HG03139 (cell line): ENCODE data around the gene TOR4A.
A peak's percentile ranks its signal among the peaks of the same experiment; 100 is the strongest.

ENCODE experiments used
- ATAC-seq: cut with Tn5 transposase; IDR thresholded peaks from one replicate; pipeline ENCODE4 v1.9.1; 2021; ENCODE audit not compliant: unreplicated experiment

The TOR4A gene

GRCh38 chr9:137293482-137294090, 16.1 kb downstream of the TOR4A start:
- no peak for ATAC-seq

GRCh38 chr9:137294091-137294680, 16.7 kb downstream of the TOR4A start:
- ATAC-seq = no peak

DNA sequence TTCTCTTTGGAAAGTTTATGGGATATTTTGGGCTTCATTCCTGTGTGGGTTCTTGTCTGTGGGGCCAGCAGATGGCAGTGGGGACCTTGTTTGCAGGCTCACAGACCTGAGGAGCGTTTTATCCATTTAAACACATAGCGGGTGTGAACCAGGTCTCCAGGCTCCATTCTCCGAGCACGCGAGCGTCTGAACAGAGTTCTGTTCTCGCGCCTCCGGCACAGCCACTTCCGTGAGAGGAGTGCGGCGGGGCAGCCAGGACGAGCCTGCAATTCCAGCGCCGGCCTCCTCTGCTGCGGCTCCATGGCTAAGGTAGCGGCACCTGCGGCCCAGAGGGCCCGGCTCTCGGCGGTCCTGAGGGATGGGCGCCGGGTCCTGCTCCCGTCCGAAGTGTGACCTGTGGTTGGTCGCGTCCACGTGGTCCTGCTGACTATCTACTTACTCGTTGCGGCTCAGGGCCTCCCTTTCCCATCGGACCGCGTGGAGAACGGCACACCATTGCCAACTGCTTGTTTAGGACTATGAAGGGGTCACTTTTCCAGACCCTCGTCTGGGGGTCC, 17.2 kb downstream of the TOR4A start:
- no peak for ATAC-seq

- ATAC-seq = peak; percentile 56
Measured at GRCh38 chr9:137295238-137295811, 17.8 kb downstream of the TOR4A start.

DNA sequence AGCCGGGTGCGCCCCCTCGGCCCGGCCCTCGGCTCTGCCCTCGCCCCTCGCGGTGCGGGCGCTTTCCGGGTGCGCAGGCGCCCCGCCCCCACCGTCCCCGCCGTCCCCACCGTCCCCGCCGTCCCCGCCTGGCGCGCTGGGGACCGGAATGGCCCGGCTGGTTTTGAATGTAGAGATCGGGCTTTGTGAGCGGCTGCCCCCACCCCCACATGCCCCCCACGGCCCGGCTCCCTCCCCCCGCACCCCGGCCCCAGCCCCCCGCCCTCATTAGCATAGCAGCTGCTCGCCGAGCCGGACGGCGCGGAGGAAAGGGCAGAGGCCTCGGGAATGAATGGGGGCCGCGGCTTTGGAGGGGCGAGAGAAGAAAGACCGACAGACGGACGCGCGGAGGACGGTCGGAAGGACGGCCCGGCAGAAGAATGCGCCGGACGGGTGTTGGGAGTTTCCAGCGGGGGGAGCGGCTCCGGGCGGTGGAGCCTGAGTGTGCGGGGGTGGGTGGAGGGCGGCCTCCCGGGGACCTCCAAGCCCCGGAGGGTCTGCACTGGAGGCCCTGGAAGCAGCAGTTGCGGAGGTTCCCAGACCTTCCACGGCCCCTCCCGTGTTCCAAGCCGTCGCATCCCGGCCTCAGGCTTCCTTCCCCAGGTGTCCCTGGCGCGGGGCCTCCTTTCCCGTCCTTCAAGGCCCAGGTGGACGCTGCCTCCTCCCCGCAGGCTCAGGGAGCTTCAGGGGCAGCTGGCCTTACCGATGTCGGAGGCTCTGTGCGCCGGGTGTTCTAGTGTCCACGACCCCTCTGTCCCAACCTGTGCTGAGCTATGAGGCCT, 18.5 kb downstream of the TOR4A start:
- ATAC-seq = no peak

DNA sequence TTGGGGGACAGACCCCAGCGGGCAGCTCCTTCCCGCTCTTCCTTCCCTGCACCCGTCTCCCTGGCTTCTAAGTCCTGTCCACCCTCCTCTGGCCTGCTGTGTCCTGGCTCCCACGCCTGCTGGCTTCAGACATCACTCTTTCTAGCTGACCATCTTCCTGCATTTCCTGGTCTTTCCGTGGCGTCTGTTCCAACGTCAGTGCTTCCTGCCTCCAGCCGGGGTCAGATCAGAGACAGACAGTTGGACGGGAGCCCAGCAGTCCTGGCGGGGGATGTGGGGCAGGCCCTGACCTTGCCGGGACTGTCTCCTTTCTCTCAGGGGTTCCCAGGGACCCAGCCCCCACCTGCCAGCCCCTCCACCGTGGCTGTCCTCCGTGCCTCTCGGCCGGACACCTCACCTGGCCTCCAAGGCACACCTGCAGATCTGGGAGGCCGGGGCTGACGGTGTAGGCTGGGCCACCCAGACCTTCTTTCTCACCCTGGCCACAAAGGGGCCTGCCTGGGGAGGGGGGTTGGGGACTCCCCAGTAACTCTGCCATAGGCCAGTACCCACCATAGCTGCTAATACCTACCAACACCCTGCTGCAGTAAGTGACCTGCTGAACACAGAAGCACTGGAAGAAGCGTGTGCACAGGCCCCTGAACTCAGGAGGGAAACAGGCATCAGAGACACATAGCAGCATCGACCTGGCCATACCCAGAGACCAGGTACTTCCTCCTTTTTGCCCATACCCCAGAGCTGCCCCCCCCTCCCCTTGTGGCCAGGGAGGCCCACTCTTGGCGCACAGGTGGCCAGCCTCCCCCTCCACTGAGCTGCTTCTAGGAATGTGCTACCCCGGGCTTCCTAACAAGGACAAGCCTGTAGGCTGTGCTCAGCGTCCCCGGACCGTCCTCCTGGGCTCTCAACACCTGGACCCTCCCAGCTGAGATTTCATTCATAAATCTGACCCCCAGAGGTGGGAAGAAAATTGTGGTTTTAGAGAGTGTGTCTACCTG, 19.4 kb downstream of the TOR4A start:
- ATAC-seq = no peak

- no peak for ATAC-seq
Measured at GRCh38 chr9:137297966-137298365, 20.4 kb downstream of the TOR4A start.

DNA sequence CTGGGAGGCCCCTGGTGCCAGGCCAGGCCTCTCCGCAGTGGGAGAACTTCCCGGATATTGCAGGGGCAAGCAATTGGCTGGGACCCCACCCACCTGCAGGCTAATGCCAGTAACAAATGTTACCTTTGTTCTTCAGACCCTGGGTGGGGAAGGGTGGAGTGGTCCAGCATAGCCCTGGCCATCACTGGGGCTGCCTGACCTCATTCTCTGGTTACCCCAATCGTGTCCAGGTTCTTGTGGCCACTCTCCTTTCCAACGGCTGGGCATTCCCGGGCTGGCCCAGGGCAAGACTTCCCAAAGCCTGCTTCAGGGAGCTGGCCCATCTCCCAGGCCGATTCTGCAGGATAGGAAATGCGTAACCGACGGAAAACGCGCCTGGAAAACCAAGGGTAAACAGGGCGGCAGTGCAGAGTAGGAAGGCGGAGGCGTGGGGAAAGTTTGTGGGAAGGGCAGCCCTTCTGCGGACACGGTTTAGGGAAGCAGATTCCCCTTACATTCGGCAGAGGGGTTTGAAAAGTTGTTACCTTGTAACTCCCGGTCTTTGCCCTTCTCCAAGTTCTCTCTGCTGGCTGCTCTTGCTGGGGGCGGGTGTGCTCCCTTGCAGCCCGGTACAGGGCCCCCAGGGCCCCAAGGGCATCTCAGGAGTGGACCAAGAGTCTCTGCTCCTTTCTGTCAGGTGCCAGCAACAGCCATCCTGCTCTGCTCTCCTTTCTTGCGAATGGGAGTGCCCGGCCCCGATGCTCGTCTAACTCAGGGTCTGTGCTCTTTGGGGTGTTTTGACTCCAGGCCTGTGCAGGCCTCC, 21.1 kb downstream of the TOR4A start:
- ATAC-seq = no peak

GRCh38 chr9:137299203-137299565, 21.7 kb downstream of the TOR4A start:
- no peak for ATAC-seq

GRCh38 chr9:137299938-137300337, 22.4 kb downstream of the TOR4A start:
- no peak for ATAC-seq

DNA sequence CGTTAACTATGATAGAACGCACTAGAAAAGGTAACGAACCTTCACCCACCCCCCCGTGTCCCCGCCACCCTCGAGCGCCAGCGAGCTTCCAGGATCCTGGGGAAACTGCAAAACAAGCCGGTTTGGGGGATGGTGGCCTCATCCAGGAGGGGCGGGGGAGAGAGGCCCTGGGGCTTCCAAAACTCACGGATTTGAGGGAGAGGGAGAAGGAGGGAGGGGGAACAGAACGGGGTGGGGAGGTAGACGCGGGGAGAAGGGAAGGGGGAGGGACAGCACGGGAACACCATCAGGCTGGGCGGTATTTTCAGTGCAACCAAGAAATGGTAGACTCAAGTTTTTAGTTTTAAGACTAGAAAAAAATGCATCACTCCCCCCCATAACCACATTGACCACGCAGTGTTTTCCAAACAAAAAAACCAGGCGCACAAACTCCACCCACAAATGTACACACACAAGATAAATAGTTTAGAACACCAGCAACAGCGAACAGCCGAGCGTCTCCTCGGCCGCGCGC, 23.1 kb downstream of the TOR4A start:
- ATAC-seq = no peak

GRCh38 chr9:137301081-137301947, 23.8 kb downstream of the TOR4A start:
- ATAC-seq = peak; percentile 16

DNA sequence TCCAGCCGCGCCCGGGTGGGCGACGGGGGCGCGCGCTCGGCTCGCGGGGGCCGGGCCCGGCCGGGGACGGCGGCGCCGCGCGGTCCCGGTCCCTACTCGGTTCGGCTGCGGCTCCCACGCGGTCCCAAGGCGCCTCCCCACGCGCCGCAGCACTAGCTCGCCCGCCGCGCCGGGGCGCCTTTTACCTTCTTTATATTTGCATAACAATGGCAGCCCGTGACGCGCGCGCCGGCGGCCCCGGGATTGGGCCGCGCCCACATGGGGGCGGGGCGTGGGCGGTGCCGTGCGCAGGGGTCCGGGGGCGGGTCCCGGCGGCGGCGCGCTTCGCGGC, 24.6 kb downstream of the TOR4A start, which contains the start of gene NRARP:
Gene NRARP (minus strand): TSS at position 154 of the 331 bp plus-strand sequence. CDS start 343 bp downstream, outside the sequence.
- peak; percentile 64 for ATAC-seq

DNA sequence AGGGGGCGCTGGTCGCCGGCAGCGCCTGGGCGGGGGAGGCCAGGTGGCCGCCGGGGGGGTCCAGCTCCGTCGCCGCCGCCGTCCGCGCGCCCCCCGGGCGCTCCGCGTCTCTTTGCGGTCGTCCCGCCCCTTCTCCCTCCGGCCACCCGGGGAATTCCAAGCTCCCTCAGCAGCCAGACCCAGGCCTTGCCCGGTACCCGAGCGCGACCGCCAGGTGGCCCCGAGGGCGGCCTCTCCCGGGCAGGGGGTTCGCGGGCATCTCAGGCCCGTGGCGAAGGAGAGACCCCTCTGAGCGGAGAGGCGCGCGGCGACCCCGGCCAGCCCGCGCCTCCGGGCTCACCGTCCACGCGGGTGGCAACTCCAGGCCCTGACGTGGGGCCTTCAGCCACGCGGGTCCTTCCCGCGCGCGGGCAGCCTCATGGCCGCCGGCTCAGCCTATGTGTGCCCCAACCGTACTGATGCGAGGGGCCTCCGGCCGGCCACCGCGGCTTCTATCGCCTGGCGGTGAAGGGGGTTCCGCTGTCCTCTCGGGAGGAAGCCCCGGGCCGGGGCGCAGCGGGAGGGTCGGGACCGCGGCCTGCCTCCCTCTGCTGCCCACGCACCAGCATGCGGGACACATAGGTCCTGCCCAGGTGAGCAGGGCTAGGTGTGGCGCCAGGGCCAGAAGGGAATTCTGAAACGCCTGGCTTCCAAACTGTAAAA, 25.1 kb downstream of the TOR4A start:
- ATAC-seq = no peak

DNA sequence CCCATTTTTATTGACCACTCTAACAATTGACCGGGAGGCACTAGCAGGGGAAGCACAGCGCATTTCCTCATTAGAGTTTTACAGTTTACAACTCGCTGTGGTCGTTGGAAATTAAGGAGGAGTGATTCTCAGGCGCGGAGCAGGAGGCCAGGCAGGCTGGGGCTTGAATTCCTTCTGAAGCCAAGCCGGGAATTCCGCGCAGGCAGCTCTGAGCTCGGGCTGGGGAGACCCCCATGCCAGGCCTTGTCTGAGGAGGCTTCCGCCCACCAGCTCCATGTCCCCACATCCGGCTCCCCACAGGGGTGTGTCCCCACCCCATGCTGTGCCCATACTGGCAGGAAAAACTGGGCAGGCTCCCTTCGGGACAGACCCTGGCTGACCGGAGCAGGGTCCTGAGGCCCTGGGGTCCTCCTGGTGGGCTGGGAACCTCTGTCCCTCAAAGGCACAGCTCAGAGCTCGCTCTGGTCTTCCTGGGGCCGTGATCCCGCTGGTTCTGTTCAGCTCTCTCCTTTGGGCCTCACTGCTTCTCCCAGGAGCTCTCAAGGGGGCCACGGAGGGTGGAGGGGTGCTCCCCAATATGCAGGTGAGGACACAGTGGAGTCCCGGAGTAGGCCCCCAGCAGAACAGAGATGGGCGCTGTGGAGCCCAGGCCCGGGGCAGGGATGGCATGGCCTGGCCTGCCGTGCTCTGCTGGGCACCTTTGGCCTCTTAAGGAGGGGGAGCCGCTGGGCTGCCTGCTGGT, 25.8 kb downstream of the TOR4A start:
- ATAC-seq = no peak

GRCh38 chr9:137303893-137304382, 26.4 kb downstream of the TOR4A start:
- ATAC-seq = no peak
